ENCODE results near the gene RAB3B.
A peak's percentile ranks its signal among the peaks of the same experiment; 100 is the strongest.

Gene RAB3B

DNA sequence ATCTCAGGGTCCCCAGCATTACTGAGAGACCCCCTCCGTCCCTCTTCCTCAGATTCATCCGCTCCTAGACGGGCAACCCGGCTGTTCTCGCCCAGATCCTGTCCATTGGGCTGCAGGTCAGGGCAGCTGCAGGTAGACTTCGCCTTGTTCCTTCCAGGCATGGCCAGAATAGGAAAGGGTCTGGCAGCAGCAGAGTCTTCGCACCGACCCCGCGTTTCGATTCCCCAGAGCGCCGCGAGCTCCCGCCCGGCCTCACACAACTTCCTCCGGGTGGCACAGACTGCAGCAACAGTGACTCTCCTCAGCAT lies 112.2 kb downstream of the RAB3B start:
- peak overlapping the region; percentile 86 for H2AFZ ChIP-seq (ENCODE audit: low read length)

DNA sequence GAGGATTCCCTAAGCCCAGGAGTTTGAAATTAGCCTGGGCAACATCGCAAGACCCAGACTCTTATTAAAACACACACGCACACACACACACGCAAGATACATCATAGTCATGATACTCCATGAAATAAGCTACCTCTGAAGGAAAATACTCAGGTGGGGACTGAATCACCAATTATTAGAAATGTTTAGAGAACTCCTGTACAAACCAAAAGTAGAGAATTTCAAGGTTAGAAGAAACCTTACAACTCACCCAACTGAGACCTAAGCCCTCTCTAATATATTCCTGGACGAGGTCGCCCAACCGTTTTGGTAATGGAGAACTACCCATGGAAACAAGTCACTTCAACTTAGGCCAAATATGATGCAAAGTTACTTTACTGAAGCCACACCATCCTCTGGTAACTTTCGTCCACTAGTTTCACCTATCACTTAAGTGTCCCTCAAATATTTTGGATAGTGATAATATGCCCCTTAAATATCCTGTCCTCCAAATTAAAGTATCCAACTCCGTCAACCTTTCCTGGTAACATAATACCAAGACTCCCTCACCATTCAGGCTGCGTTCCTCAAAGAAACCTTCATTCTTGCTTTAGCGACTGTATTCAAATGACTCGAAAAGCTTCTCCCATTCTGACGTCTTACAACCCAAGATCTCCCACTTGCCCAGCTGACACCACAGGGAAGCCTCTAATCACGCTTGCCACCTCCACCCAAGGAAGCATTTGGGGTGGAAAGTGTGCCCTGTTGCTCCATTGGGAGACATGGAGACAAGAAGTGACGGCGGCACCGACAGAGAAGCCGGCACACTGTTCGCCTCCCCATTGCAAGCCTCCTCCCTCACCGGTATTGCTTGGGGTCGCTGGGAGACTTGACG lies 112.8 kb downstream of the RAB3B start:
- peaks cover 37% of the 10 kb centered on the region for H4K20me1 ChIP-seq (ENCODE audit: insufficient read depth, low read length, poor library complexity, severe bottlenecking)
- H3K4me2 ChIP-seq (ENCODE audit: low read depth, low read length, poor library complexity, severe bottlenecking) = peak overlapping the region; percentile 93
- H3K4me1 ChIP-seq (ENCODE audit: insufficient read depth, low read length, poor library complexity, severe bottlenecking) = peaks cover 43% of the 10 kb centered on the region
- peak overlapping the region; percentile 95 for H3K9ac ChIP-seq (ENCODE audit: low read depth, low read length, poor library complexity, severe bottlenecking)
- peak overlapping the region; percentile 86 for H2AFZ ChIP-seq (ENCODE audit: low read length)
- no peaks in the 10 kb centered on the region for H3K9me3 ChIP-seq (ENCODE audit: insufficient read depth, low read depth, low read length)
- no peaks in the 10 kb centered on the region for H3K9me2 ChIP-seq (replicated peaks; ENCODE audit: low read depth, low read length)
- H3K4me3 ChIP-seq (ENCODE audit: low read length, poor library complexity, severe bottlenecking) = peak overlapping the region; percentile 93
- TF ChIP-seq, protein P1, sequence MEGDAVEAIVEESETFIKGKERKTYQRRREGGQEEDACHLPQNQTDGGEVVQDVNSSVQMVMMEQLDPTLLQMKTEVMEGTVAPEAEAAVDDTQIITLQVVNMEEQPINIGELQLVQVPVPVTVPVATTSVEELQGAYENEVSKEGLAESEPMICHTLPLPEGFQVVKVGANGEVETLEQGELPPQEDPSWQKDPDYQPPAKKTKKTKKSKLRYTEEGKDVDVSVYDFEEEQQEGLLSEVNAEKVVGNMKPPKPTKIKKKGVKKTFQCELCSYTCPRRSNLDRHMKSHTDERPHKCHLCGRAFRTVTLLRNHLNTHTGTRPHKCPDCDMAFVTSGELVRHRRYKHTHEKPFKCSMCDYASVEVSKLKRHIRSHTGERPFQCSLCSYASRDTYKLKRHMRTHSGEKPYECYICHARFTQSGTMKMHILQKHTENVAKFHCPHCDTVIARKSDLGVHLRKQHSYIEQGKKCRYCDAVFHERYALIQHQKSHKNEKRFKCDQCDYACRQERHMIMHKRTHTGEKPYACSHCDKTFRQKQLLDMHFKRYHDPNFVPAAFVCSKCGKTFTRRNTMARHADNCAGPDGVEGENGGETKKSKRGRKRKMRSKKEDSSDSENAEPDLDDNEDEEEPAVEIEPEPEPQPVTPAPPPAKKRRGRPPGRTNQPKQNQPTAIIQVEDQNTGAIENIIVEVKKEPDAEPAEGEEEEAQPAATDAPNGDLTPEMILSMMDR (conservative IDR thresholded peaks at IDR 0.05; ENCODE audit: low read length) = no peak
- no peaks in the 10 kb centered on the region for H3F3A ChIP-seq (ENCODE audit: low read depth)
- peaks cover 24% of the 10 kb centered on the region for H3K27me3 ChIP-seq (ENCODE audit: insufficient read depth, low read length, poor library complexity, severe bottlenecking)
- H3K36me3 ChIP-seq (ENCODE audit: insufficient read depth, low read length) = no peaks in the 10 kb centered on the region
- peaks cover 56% of the 10 kb centered on the region for H3K79me2 ChIP-seq (ENCODE audit: insufficient read depth, low read length)

More for the DNA sequence above, 112.2 kb downstream of the RAB3B start:
- H3K27me3 ChIP-seq (ENCODE audit: insufficient read depth, low read length, poor library complexity, severe bottlenecking) = peaks cover 30% of the 10 kb centered on the region
- no peaks in the 10 kb centered on the region for H3K36me3 ChIP-seq (ENCODE audit: insufficient read depth, low read length)
- no peaks in the 10 kb centered on the region for H3K9me3 ChIP-seq (ENCODE audit: insufficient read depth, low read depth, low read length)
- peak overlapping the region; percentile 93 for H3K4me2 ChIP-seq (ENCODE audit: low read depth, low read length, poor library complexity, severe bottlenecking)
- H3K79me2 ChIP-seq (ENCODE audit: insufficient read depth, low read length) = peaks cover 51% of the 10 kb centered on the region
- no peaks in the 10 kb centered on the region for H3F3A ChIP-seq (ENCODE audit: low read depth)
- peak overlapping the region; percentile 93 for H3K4me3 ChIP-seq (ENCODE audit: low read length, poor library complexity, severe bottlenecking)
- peaks cover 38% of the 10 kb centered on the region for H3K4me1 ChIP-seq (ENCODE audit: insufficient read depth, low read length, poor library complexity, severe bottlenecking)
- no peak for TF ChIP-seq EZH2phosphoT487 (IDR thresholded peaks at IDR 0.05; ENCODE audit: borderline replicate concordance)
- TF ChIP-seq, protein P1 (conservative IDR thresholded peaks at IDR 0.05; ENCODE audit: low read length) = no peak
- peaks cover 33% of the 10 kb centered on the region for H4K20me1 ChIP-seq (ENCODE audit: insufficient read depth, low read length, poor library complexity, severe bottlenecking)
- H3K9ac ChIP-seq (ENCODE audit: low read depth, low read length, poor library complexity, severe bottlenecking) = peak overlapping the region; percentile 95
- H3K9me2 ChIP-seq (replicated peaks; ENCODE audit: low read depth, low read length) = no peaks in the 10 kb centered on the region

DNA sequence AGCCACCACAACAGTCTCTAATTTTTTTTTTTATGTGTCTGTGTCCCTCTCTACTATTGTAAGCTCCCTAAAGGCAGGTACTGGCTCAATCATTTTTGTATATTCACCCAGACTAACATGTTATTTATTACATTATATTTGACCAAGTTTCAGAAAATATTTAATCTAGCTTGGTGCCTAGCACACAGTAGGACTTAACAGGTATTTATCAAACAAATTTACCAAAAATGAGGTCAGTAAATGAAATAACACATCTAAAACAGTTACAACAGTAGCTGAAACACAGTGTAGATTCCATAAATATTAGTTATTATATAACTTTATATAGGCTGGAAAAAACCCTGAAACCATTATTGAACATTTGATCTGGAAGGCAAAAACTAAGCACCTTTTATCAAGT lies 114.7 kb downstream of the RAB3B start:
- peaks cover 47% of the 10 kb centered on the region for H3K4me1 ChIP-seq (ENCODE audit: insufficient read depth, low read length, poor library complexity, severe bottlenecking)
- H4K20me1 ChIP-seq (ENCODE audit: insufficient read depth, low read length, poor library complexity, severe bottlenecking) = peaks cover 37% of the 10 kb centered on the region
- peaks cover 74% of the 10 kb centered on the region for H3K79me2 ChIP-seq (ENCODE audit: insufficient read depth, low read length)
- H3K36me3 ChIP-seq (ENCODE audit: insufficient read depth, low read length) = no peaks in the 10 kb centered on the region
- TF ChIP-seq, protein P1 (conservative IDR thresholded peaks at IDR 0.05; ENCODE audit: low read length) = no peak
- TF ChIP-seq EZH2phosphoT487 (IDR thresholded peaks at IDR 0.05; ENCODE audit: borderline replicate concordance) = no peak
- no peaks in the 10 kb centered on the region for H3F3A ChIP-seq (ENCODE audit: low read depth)
- peaks cover 6% of the 10 kb centered on the region for H3K27me3 ChIP-seq (ENCODE audit: insufficient read depth, low read length, poor library complexity, severe bottlenecking)
- peak overlapping the region; percentile 95 for H3K9ac ChIP-seq (ENCODE audit: low read depth, low read length, poor library complexity, severe bottlenecking)
- peak overlapping the region; percentile 93 for H3K4me2 ChIP-seq (ENCODE audit: low read depth, low read length, poor library complexity, severe bottlenecking)
- H3K9me3 ChIP-seq (ENCODE audit: insufficient read depth, low read depth, low read length) = no peaks in the 10 kb centered on the region
- no peaks in the 10 kb centered on the region for H3K9me2 ChIP-seq (replicated peaks; ENCODE audit: low read depth, low read length)
- H2AFZ ChIP-seq (ENCODE audit: low read length) = no peak overlapping the region
- peak overlapping the region; percentile 93 for H3K4me3 ChIP-seq (ENCODE audit: low read length, poor library complexity, severe bottlenecking)

Data from Loucy (cell line).